ENCODE results near the gene POLD3.

POLD3 gene

GRCh38 chr11:74673693-74674360 lies 81.4 kb downstream of the POLD3 start:
- DNase-seq (ENCODE audit: low read depth): no peak

- no peak for DNase-seq (ENCODE audit: low read depth)
Measured at GRCh38 chr11:74675761-74676160, 83.4 kb downstream of the POLD3 start.

GRCh38 chr11:74676596-74676995 lies 84.2 kb downstream of the POLD3 start:
- no peak for DNase-seq (ENCODE audit: low read depth)

- no peak for DNase-seq (ENCODE audit: low read depth)
Measured at GRCh38 chr11:74677131-74677530, 84.7 kb downstream of the POLD3 start.

GRCh38 chr11:74678041-74678440 lies 85.7 kb downstream of the POLD3 start:
- no peak for DNase-seq (ENCODE audit: low read depth)

GRCh38 chr11:74678591-74679512 lies 86.5 kb downstream of the POLD3 start:
- DNase-seq (ENCODE audit: low read depth): no peak

GRCh38 chr11:74679513-74679865 lies 87.1 kb downstream of the POLD3 start:
- no peak for DNase-seq (ENCODE audit: low read depth)

- DNase-seq (ENCODE audit: low read depth): no peak
Measured at GRCh38 chr11:74680035-74680671, 87.8 kb downstream of the POLD3 start.

GRCh38 chr11:74680703-74681531 lies 88.5 kb downstream of the POLD3 start:
- no peak for DNase-seq (ENCODE audit: low read depth)

- DNase-seq (ENCODE audit: low read depth): no peak
Measured at GRCh38 chr11:74681686-74682651, 89.6 kb downstream of the POLD3 start.

GRCh38 chr11:74682731-74683278 lies 90.4 kb downstream of the POLD3 start:
- DNase-seq (ENCODE audit: low read depth): no peak

GRCh38 chr11:74683279-74683871 lies 91.0 kb downstream of the POLD3 start:
- no peak for DNase-seq (ENCODE audit: low read depth)

GRCh38 chr11:74683941-74684481 lies 91.6 kb downstream of the POLD3 start:
- DNase-seq (ENCODE audit: low read depth): no peak

- no peak for DNase-seq (ENCODE audit: low read depth)
Measured at GRCh38 chr11:74684661-74685060, 92.3 kb downstream of the POLD3 start.

GRCh38 chr11:74685338-74685737 lies 93.0 kb downstream of the POLD3 start:
- no peak for DNase-seq (ENCODE audit: low read depth)

GRCh38 chr11:74685905-74686304 lies 93.5 kb downstream of the POLD3 start:
- DNase-seq (ENCODE audit: low read depth): no peak

- DNase-seq (ENCODE audit: low read depth): no peak
Measured at GRCh38 chr11:74686792-74687191, 94.4 kb downstream of the POLD3 start.

- no peak for DNase-seq (ENCODE audit: low read depth)
Measured at GRCh38 chr11:74687237-74688023, 95.0 kb downstream of the POLD3 start.

GRCh38 chr11:74689666-74690065 lies 97.3 kb downstream of the POLD3 start:
- no peak for DNase-seq (ENCODE audit: low read depth)
